ENCODE results near the gene RPA1.
A peak's percentile ranks its signal among the peaks of the same experiment; 100 is the strongest.
"Not testable (repeated sequence)": the region's sequence is repeated elsewhere in the genome, so short reads cannot be mapped to it uniquely, and the experiment has no call there.

RPA1 gene

DNA sequence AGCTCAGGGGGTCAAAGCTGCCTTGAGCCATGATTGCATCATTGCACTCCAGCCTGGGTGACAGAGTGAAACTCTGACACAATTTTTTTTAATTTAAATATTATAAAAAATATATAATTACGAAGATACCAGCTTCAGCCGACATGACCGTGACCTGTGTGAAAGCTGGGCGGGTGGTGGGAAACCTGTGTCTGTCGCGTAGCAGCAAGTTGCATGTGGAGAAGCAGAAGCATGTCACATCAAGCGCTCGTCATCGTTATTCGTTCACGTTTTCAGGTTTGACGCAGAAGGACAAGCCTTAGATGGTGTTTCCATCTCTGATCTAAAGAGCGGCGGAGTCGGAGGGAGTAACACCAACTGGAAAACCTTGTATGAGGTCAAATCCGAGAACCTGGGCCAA lies 53.7 kb downstream of the RPA1 start:
- Mint-ChIP-seq H3K4me1 (no peaks in the 10 kb centered on the region), H3K27me3 (no peaks in the 10 kb centered on the region), H3K36me3 (peaks cover 20% of the 10 kb centered on the region), H3K9me3 (no peaks in the 10 kb centered on the region), H3K27ac (no peak overlapping the region), H3K4me3 (no peak overlapping the region)

DNA sequence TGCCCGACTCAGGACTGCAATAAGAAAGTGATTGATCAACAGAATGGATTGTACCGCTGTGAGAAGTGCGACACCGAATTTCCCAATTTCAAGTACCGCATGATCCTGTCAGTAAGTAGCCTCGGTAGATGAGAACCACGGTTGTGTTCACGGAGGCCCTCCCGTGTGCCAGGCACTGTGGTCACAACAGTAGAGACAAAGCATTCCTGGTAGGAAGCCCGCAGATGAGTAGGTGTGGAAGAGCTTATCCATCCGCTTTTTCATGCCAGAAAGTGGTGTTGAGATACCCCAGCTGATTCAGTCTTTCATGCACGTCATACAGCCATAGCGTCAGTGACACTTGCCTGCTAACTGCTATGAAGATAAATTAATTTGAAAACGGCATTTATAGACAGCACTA lies 58.9 kb downstream of the RPA1 start:
- Mint-ChIP-seq H3K4me3 (no peak overlapping the region), H3K36me3 (peaks cover 21% of the 10 kb centered on the region), H3K4me1 (peaks cover 6% of the 10 kb centered on the region), H3K9me3 (no peaks in the 10 kb centered on the region), H3K27me3 (no peaks in the 10 kb centered on the region), H3K27ac (no peak overlapping the region)

DNA sequence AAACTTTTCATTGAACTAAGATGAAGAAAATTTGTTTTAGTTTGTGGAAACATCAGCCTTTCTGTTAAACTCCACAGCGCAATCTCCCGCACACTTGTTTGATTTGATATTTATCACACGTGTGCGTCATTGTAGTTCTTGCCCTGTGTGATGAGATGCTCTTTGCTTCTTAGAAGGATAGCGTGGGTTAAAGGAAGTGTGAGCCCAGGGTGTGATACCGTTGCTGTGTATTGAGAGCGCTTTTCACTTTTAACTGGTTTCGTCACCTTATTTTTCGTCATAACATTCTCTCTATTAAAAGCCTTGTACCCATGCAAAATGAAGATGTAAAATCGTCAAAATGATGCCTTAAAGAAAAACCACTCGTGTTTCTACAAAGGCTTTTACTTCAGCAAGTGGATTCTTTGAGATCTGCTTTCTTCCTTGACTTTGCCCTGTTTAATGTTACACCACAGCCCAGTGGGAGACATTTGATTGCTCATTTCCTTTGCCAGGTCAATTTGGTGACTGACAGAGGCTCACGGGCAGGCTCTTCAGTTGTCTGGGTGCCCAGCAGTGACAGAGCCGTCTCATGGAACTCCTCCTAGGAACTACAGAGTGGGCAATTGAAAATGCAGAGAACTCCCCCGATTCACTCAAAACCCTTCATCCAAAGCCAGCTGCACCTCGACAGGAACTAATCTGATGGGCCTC lies 61.1 kb downstream of the RPA1 start:
- Mint-ChIP-seq H3K4me1 (peaks cover 6% of the 10 kb centered on the region), H3K9me3 (no peaks in the 10 kb centered on the region), H3K36me3 (peaks cover 15% of the 10 kb centered on the region), H3K27me3 (no peaks in the 10 kb centered on the region), H3K4me3 (peak overlapping the region; percentile 19), H3K27ac (no peak overlapping the region)

DNA sequence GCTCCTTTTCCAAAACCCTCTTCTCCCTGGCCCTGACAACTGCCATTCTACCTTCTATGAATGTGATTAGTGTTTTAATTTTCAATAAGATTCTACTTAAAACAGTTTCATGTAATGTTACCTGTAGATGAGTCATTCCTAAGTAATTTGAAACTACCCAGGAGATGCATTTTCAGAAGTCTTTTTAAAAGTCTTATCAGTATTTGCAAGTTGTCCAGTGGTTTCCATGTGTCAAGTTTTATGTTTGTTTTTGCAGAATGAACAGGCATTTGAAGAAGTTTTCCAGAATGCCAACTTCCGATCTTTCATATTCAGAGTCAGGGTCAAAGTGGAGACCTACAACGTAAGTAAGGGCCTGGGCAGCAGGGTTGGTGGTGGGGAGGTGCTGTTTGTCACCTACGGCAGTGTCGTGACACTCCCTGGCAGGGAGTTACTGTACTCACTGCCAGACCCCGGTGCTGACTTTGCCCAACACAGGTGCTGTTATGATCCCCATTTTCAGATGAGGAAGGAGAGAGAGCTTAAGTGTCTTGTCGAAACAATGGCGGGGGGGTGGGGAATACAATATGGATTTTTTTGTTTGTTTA lies 65.0 kb downstream of the RPA1 start:
- Mint-ChIP-seq H3K36me3 (peaks cover 14% of the 10 kb centered on the region), H3K27ac (no peak overlapping the region), H3K4me3 (no peak overlapping the region), H3K9me3 (no peaks in the 10 kb centered on the region), H3K27me3 (no peaks in the 10 kb centered on the region), H3K4me1 (peaks cover 6% of the 10 kb centered on the region)

DNA sequence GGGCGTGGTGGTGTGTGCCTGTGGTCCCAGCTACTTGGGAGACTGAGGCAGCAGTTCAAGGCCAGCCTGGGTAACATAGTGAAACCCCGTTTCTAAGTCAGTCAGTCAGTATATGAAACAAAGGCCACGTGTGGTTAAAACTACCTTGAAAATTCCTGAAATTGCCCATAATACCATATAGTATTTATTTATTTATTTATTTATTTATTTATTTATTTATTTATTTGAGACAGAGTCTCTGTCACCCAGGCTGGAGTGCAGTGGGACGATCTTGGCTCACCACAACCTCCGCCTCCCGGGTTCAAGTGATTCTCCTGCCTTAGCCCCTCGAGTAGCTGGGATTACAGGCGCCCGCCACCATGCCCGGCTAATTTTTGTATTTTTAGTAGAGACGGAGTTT lies 65.7 kb downstream of the RPA1 start:
- H3K4me1 Mint-ChIP-seq, H3K27ac Mint-ChIP-seq, H3K9me3 Mint-ChIP-seq, H3K4me3 Mint-ChIP-seq, H3K27me3 Mint-ChIP-seq: not testable (repeated sequence)
- peaks cover 14% of the 10 kb centered on the region for H3K36me3 Mint-ChIP-seq

DNA sequence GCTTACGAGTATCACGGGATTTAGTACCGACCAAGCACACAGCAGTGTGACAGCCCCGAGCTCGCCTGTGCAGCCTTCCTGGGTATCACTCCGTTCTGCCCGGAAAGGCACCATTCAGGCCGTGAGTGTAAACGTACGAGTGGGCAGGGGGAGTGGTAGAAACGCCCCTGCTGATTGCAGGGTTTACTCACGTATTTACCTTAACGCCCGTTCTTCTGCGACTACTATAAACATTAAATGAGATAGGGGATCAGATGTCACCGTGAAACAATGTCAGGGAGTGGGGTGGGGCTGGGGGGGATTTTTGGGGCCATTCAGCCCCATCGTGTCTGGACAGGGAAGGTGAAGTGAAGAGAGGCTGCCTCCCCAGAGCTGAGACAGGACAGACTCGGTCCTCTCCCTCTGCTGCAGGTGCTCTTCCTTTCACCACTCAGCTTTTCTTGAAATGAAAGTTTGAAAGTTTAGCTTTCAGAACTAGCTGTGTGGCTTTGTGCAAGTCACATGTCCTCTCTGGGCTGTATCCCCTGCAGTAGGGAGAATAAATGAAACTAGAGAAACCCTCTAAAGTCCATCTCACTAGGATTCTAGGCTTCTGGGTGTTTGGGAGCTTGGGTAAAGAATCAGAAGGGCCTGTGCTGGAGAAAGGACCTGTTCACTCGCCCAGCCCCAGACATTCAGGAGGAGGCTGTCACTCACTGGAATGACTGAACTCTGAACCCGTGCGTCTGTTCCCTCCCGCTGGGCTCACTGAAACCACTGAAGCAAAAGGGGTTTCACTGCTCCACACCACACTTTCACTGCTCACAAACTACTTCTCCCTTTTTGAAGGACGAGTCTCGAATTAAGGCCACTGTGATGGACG lies 66.7 kb downstream of the RPA1 start:
- Mint-ChIP-seq H3K27ac (no peak overlapping the region), H3K4me1 (no peaks in the 10 kb centered on the region), H3K9me3 (no peaks in the 10 kb centered on the region), H3K4me3 (no peak overlapping the region), H3K27me3 (no peaks in the 10 kb centered on the region), H3K36me3 (peaks cover 13% of the 10 kb centered on the region)

DNA sequence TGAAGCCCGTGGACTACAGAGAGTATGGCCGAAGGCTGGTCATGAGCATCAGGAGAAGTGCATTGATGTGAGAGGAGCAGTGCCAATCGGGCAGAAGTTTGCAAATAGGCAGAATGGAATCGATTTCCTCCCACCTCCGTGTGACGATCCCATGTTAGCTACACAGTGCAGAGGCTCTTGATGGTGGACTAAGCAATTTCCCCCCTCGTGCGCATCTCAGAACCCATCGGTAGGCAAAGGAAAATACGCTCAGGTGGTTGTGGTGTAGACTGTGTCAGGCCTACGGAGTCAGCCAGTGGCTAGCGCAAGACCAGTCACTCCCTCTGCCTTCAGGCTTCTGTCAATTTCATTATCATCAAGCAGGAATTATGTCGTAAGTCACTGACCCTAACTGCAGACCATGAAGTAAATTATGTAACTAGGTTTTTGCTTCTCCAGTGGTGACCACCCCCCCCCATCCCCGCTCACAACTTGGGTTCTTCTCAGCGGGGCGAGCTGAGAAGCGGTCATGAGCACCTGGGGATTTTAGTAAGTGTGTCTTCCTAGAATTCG lies 67.4 kb downstream of the RPA1 start:
- Mint-ChIP-seq H3K9me3 (no peaks in the 10 kb centered on the region), H3K27ac (no peak overlapping the region), H3K27me3 (no peaks in the 10 kb centered on the region), H3K4me3 (no peak overlapping the region), H3K4me1 (no peaks in the 10 kb centered on the region), H3K36me3 (peaks cover 13% of the 10 kb centered on the region)

DNA sequence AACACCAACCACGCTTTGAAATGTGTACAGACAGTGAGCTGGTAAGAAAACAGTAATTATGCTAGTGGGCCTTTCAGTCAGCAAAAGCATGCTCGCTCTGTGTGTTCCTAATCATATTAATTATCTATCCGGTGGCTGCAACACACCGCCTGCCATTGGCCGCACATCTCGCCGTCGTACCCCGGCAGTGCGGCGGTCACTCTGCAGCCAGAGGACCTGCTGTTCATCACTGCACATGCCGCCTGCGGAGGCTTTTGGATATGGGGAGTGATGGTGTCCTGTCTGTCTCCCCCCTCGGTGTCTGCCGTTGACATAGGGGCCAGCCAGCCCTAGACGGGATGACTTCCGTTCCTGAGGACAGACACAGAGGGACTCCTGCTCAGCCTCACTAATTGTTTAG lies 68.5 kb downstream of the RPA1 start:
- Mint-ChIP-seq H3K4me3 (no peak overlapping the region), H3K9me3 (no peaks in the 10 kb centered on the region), H3K27ac (no peak overlapping the region), H3K36me3 (peaks cover 9% of the 10 kb centered on the region), H3K4me1 (no peaks in the 10 kb centered on the region), H3K27me3 (no peaks in the 10 kb centered on the region)

DNA sequence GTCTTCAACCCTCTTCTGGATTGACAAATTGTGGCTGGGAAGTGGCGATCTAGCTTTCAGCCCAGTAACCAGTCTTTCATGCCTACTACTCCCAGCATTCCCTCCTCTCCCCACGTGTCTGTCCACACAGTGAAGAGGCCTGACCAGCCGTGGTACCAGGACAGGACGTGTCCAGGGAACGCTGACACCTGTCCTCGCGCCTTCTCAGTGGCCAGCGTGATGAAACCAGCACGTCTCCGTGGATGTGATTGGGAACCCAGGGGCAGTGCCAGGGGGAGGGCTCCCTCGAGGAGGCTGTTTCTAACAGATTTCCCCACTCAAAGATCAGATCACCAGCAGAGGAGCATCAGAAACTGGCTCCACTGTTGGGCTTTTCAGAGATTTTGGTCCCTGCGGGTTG lies 69.1 kb downstream of the RPA1 start:
- no peaks in the 10 kb centered on the region for H3K4me1 Mint-ChIP-seq
- H3K36me3 Mint-ChIP-seq, result peaks cover 9% of the 10 kb centered on the region

DNA sequence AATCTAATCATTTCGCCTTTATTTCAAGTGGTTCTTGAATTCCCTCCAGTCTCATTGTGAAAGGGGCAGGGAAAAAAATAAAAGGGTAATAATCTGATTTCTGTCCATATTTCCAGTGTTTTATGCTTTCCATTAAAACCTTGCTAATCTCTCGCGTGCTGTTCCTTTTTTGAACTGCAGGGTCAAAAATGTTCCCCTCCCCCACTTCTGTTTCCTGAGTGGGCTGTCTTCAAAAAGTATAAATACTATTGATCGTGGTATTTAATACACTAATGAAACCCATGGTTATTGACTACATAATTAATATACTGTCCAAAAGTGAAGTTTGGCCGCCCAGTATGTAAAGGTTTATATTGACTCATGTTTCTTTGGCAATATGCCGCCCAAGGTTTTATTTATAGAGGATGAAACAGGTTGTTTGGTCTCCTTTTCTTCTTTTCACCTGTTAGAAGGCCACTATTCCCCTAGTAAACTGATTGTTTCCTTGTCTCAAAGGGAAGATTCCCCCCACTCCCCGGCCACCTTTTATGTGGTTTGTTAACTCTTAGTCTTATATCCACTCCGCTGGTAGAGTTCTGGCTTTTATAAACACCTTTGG lies 69.7 kb downstream of the RPA1 start:
- Mint-ChIP-seq H3K4me1 (no peaks in the 10 kb centered on the region), H3K9me3 (no peaks in the 10 kb centered on the region), H3K36me3 (peaks cover 7% of the 10 kb centered on the region), H3K27ac (no peak overlapping the region), H3K4me3 (no peak overlapping the region), H3K27me3 (no peaks in the 10 kb centered on the region)

More for the DNA sequence above, 69.1 kb downstream of the RPA1 start:
- H3K9me3 Mint-ChIP-seq, result no peaks in the 10 kb centered on the region
- no peaks in the 10 kb centered on the region for H3K27me3 Mint-ChIP-seq
- H3K27ac Mint-ChIP-seq, result no peak overlapping the region
- H3K4me3 Mint-ChIP-seq, result no peak overlapping the region

DNA sequence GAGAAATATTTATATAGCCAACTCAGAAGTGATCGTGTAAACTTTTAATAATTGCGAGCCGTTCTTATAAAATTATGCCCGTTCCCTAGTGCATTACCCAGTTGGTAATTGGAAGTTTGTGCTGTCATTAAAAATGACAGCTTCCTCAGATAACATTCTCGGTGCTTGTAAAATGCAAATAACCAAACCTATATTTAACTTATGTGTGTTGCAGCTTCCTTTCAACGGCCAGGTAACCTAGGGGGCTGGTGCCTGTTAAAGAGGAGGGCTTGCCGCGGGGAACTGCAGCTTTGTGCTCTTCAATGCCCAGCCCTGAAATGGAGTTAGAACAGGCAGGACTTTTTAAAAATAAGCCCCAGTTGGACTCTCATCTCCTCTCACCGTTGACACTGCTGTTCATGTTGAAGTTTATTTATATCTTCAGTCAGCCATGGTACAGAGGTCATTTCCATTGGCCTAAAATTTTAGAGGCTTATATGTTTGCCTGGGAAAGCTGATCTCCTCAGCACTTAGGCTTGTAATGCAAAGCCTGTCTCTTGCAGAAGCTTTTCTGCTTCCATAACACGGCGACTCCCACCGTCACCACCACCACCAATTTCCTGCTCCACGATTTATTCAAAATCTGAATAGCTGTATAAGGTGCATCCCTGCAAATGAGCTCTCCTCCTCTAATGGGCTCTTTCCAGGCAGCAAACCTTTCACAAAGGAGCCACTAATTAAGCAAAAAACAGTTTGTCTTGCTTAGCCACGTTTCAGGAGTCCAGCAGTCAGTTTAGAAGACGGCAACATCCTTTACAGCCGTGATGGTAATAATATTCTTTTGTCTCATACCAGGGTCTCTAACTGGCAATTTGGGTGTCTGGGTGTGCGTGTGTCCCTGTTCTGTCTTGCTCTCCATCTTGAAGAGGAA lies 74.7 kb downstream of the RPA1 start:
- no peaks in the 10 kb centered on the region for H3K9me3 Mint-ChIP-seq
- H3K36me3 Mint-ChIP-seq, result peaks cover 3% of the 10 kb centered on the region
- H3K4me1 Mint-ChIP-seq, result peaks cover 12% of the 10 kb centered on the region
- no peak overlapping the region for H3K4me3 Mint-ChIP-seq
- peaks cover 16% of the 10 kb centered on the region for H3K27me3 Mint-ChIP-seq
- no peak overlapping the region for H3K27ac Mint-ChIP-seq

DNA sequence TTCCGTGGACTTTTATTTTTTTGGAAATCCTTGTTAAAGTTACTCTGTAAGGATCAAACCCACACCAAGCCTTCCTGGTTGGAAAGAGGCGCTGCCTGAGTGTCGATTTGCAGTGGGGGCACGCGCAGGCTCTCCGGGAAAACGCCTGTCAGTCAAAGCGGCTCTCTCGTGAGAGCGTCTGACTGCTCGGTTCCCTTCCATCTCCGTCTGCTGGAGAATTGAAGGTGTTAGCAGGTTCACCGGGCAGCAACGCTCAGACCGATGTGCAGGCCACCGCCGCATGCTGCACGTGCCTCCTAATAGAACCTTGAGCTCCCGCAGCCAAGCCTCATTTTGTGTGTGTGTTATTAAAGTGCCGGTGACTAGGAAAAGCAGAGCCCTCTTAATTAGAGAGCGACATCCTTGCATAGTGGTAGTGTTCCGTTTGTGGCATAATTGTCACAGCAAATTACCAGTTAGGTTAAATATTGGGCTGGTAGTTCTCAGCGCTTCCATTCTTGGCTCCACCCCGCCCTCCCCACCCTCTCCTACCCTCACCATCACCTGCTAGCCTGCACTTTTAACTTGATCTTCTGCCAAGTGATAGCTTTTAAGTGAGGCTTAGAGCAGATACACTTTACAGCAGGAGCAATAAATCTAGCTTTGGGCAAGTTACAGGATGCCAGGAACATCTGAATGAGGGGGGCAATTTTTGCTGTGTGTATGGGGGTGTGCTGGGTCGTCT lies 75.5 kb downstream of the RPA1 start:
- no peaks in the 10 kb centered on the region for H3K9me3 Mint-ChIP-seq
- no peak overlapping the region for H3K27ac Mint-ChIP-seq
- no peak overlapping the region for H3K4me3 Mint-ChIP-seq
- peaks cover 12% of the 10 kb centered on the region for H3K4me1 Mint-ChIP-seq
- H3K27me3 Mint-ChIP-seq, result peaks cover 20% of the 10 kb centered on the region
- no peaks in the 10 kb centered on the region for H3K36me3 Mint-ChIP-seq

DNA sequence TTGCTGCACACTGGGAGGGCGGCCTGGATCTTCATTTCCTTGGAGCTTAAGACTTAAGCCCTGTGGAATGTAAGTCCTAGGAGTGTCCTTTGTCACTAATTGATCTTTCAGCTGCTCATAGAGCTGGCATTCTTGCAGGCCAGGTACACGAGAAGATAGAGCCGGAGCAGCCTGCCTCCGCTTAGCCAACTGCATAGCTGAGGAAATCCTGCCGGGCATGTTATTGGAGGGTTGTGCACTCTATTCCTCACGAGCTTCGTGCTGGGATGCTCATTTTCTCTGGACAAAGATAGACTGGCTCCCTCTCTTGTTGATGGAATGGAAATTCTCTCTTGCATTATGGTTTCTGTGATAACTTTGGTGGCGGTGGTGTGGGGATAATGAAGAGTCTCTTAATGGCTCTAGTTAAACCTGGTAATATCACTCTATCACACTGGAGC lies 76.9 kb downstream of the RPA1 start:
- Mint-ChIP-seq H3K27ac (no peak overlapping the region), H3K4me3 (no peak overlapping the region)

DNA sequence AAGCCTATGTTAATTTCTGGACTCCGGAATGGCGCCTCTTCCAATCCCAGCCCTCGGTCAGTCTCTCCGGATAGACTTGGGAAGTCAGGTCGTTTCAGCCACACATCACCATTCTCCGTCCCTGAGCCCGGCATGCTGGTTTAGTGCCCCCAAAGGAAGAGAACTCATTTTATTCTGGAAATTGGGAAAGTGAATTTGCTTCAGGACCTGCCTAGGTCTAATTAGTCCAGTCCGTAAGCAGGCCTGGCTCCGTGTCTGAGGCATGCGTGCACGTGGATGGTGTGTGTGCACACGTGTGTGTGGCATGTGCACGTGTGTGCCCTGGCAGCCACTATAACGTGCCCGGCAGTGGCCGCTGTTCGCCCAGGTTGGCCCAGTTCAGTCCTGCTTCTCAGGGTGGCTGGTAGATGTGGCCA lies 77.4 kb downstream of the RPA1 start:
- peaks cover 12% of the 10 kb centered on the region for H3K4me1 Mint-ChIP-seq
- no peak overlapping the region for H3K27ac Mint-ChIP-seq
- H3K9me3 Mint-ChIP-seq, result no peaks in the 10 kb centered on the region
- H3K27me3 Mint-ChIP-seq, result peaks cover 25% of the 10 kb centered on the region
- H3K4me3 Mint-ChIP-seq, result no peak overlapping the region
- no peaks in the 10 kb centered on the region for H3K36me3 Mint-ChIP-seq

More for the DNA sequence above, 76.9 kb downstream of the RPA1 start:
- Mint-ChIP-seq H3K27me3 (peaks cover 24% of the 10 kb centered on the region), H3K36me3 (no peaks in the 10 kb centered on the region), H3K4me1 (peaks cover 12% of the 10 kb centered on the region), H3K9me3 (no peaks in the 10 kb centered on the region)
